GM12878 (cell line): ENCODE results near the gene FHOD3. TPM values are rescaled to one million over a fixed set of nuclear protein-coding genes. Genes with fewer than 3 reads are reported as not detected.

Source experiments
- ATAC-seq: fragments of 200-7000 bp; cut with Tn5 transposase; 3 replicates; pipeline ENCODE4 v1.9.1; 2020; ENCODE audit warnings: mild to moderate bottlenecking, moderate library complexity
- BruUV-seq: library from RNA; stranded (reverse); fragments of 400-500 nt; replicated peaks from 2 replicates; lab custom pipeline; 2021; lab: Mats Ljungman, UMichigan
- CTCF ChIA-PET: fragments of 300-600 bp; sonication (Branson Sonifier 250); formaldehyde crosslinking; extraction: SDS; loops from one replicate; lab custom pipeline; 2021; ENCODE audit warnings: inconsistent platforms; lab: Yijun Ruan, JAX
- POLR2A ChIA-PET: fragments of 350-600 bp; formaldehyde crosslinking; extraction: SDS; loops from one replicate; lab custom pipeline; 2021; ENCODE audit warnings: inconsistent platforms; lab: Charles Lee
- RAD21 ChIA-PET: fragments of 300-600 bp; sonication (Branson Sonifier 250); formaldehyde crosslinking; loops from one replicate; lab custom pipeline; 2023; ENCODE audit warnings: antibody characterized with exemption; ENCODE audit not compliant: unreplicated experiment; lab: Charles Lee
- SMC1A ChIA-PET: fragments of 300-600 bp; sonication (Branson Sonifier 250); formaldehyde crosslinking; loops from one replicate; lab custom pipeline; 2023; ENCODE audit not compliant: unreplicated experiment, uncharacterized antibody; lab: Charles Lee
- DNase-seq: peaks from one replicate; pipeline ENCODE4 v3.0.0-alpha.2; 2011; ENCODE audit warnings: low read depth, low spot score
- FAIRE-seq: peaks from 3 replicates; lab custom pipeline; 2011; peaks lifted over from hg19 to GRCh38; lab: Jason Lieb, UNC
- H2AFZ ChIP-seq: 2 replicates; pipeline ENCODE4 v1.6.0; 2011; ENCODE audit warnings: low read depth, low read length, control low read depth; ENCODE audit not compliant: control insufficient read depth
- H3K27ac ChIP-seq: 2 replicates; pipeline ENCODE4 v1.5.1; 2011; ENCODE audit warnings: control low read depth; ENCODE audit not compliant: control insufficient read depth, insufficient read depth
- H3K27me3 ChIP-seq, 2 experiments: replicated peaks in 1 of 2; 2 replicates each; pipeline versions ENCODE4 v1.6.0 to v1.6.1; 2011; ENCODE audit warnings: low read length in 1 of 2; ENCODE audit not compliant: control insufficient read depth in 2 of 2, insufficient read depth in 2 of 2
- H3K36me3 ChIP-seq, 2 experiments: 2 replicates each; pipeline ENCODE4 v1.5.1; 2011; ENCODE audit warnings: low read length in 1 of 2; ENCODE audit not compliant: control insufficient read depth in 2 of 2, insufficient read depth in 2 of 2
- H3K4me1 ChIP-seq: 2 replicates; pipeline ENCODE4 v1.6.1; 2011; ENCODE audit warnings: mild to moderate bottlenecking, low read length, moderate library complexity, mixed read lengths; ENCODE audit not compliant: control insufficient read depth, insufficient read depth
- H3K4me2 ChIP-seq: 2 replicates; pipeline ENCODE4 v1.6.0; 2011; ENCODE audit warnings: control low read depth; ENCODE audit not compliant: control insufficient read depth, insufficient read depth
- H3K4me3 ChIP-seq: fragments of 200-600 bp; sonication (generic); 2 replicates; pipeline ENCODE4 v1.5.1; 2016
- H3K79me2 ChIP-seq: 2 replicates; pipeline ENCODE4 v1.6.0; 2011; ENCODE audit warnings: low read length; ENCODE audit not compliant: control insufficient read depth, insufficient read depth
- H3K9ac ChIP-seq: 2 replicates; pipeline ENCODE4 v1.8.0; 2011; ENCODE audit warnings: low read length, control low read depth, mixed read lengths; ENCODE audit not compliant: control insufficient read depth, insufficient read depth
- H3K9me3 ChIP-seq: replicated peaks from 3 replicates; pipeline ENCODE4 v1.5.1; 2011; ENCODE audit warnings: mild to moderate bottlenecking, low read length; ENCODE audit not compliant: control insufficient read depth, insufficient read depth
- H4K20me1 ChIP-seq: 2 replicates; pipeline ENCODE4 v1.6.0; 2011; ENCODE audit not compliant: control insufficient read depth, insufficient read depth
- BCL3 ChIP-seq: IDR thresholded peaks from 2 replicates; pipeline ENCODE4 v1.6.1; 2011; ENCODE audit warnings: borderline replicate concordance, low read depth, mild to moderate bottlenecking, moderate library complexity, low read length; ENCODE audit not compliant: insufficient read depth, poor library complexity, severe bottlenecking
- BHLHE40 ChIP-seq, 2 experiments: fragments of 450-650 bp in 1 of 2; IDR thresholded peaks; 2 replicates each; pipeline ENCODE4 v1.6.1; 2011 to 2017; ENCODE audit warnings: low read depth in 2 of 2, borderline replicate concordance in 1 of 2, improper control_type of control experiment in 1 of 2, low read length in 1 of 2, mild to moderate bottlenecking in 1 of 2
- CEBPB ChIP-seq, 2 experiments: fragments of 150-350 bp in 1 of 2; IDR thresholded peaks; 2 replicates each; pipeline ENCODE4 v1.6.1; 2012 to 2014; ENCODE audit warnings: low read depth in 2 of 2, low read length in 2 of 2, borderline replicate concordance in 1 of 2, inconsistent platforms in 1 of 2
- CHD1 ChIP-seq: IDR thresholded peaks from 2 replicates; pipeline ENCODE4 v1.6.1; 2012; ENCODE audit warnings: low read depth, low read length, improper control_type of control experiment
- SP1 ChIP-seq: IDR thresholded peaks from one replicate; pipeline ENCODE4 v1.6.1; 2011; ENCODE audit warnings: low read depth, low read length
- SUZ12 ChIP-seq: fragments of 200-600 bp; sonication (generic); IDR thresholded peaks from one replicate; pipeline ENCODE4 v1.6.1; 2018; ENCODE audit warnings: antibody characterized with exemption, mild to moderate bottlenecking; ENCODE audit not compliant: unreplicated experiment
- ZNF687 ChIP-seq: fragments of 450-650 bp; IDR thresholded peaks from 2 replicates; pipeline ENCODE4 v1.6.1; 2017; ENCODE audit warnings: mild to moderate bottlenecking, moderate library complexity
- WGBS: methylation state at CpG from one replicate; pipeline ENCODE4 v1.1.6; 2016; ENCODE audit warnings: low lambda C conversion rate; ENCODE audit not compliant: insufficient replicate concordance, insufficient coverage; ENCODE audit errors: missing lambda C conversion rate; 5-methylcytosine and 5-hydroxymethylcytosine counted together
- in situ Hi-C: fragments of 300-500 bp; cut with MboI; formaldehyde crosslinking; loops from 9 replicates; pipeline ENCODE4 v1.14.3; 2018; ENCODE audit warnings: mixed read lengths
- intact Hi-C: fragments of 100-400 bp; cut with micrococcal nuclease; formaldehyde crosslinking; loops from one replicate; pipeline ENCODE4 v1.14.2; 2022; ENCODE audit not compliant: unreplicated experiment
- polyA plus RNA-seq, 11 experiments: library from polyadenylated mRNA; depleted of rRNA in 4 of 11; unstranded in 6 of 11; stranded (reverse) in 5 of 11; fragments of >200 nt; fragmentation: Nextera tagmentation in 4 of 11; fragmentation: Illumina TruSeq in 1 of 11; extraction: Ambion mirVana in 4 of 11; extraction: Trizol in 1 of 11; gene quantifications; 1 replicate in 1 of 11; 2 replicates in 10 of 11; pipeline versions ENCODE4 v1.2.1 to v1.2.3, GENCODE V29; 2011 to 2016; ENCODE audit warnings: inconsistent platforms in 2 of 11, missing spikeins in 2 of 11, low read depth in 1 of 11
- total RNA-seq, 4 experiments: library from RNA; depleted of rRNA in 3 of 4; stranded (reverse); fragments of >200 nt in 3 of 4; fragmentation: Illumina TruSeq in 1 of 4; extraction: Trizol in 1 of 4; gene quantifications; 2 replicates each; pipeline versions ENCODE4 v1.2.1 to v1.2.3, GENCODE V29; 2013 to 2021

FHOD3 gene
- total and polyA plus RNA-seq, 10 of the 15 experiments (the other 5 are each of a cell fraction or from before 2014, with no cell fraction given), result 0.77 to 26.7 (median 10.4) TPM

DNA sequence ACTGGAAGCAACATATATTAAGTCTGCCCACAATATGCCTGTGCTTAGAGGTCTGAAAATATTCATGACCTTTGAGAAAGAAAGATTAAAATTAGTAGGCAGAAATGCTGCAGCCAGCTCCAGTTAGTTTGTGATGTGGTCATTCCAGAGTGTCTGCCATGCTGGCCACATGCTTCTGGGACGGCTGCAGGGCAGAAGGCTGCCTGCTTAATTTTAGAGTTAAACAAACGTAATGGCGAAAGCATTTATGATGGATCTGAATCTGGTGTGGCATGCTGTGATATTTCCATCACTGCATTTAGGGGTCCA, 95.4 kb downstream of the FHOD3 start:
- Histone ChIP-seq H3K27me3 (no peaks in the 10 kb centered on the region), H3K9me3 (no peaks in the 10 kb centered on the region; the same call in 2 of the 3 replicates)
- FAIRE-seq, result no peak
- no TSS peak for BruUV-seq
- in situ Hi-C loops, result no loop called here
- TF ChIP-seq CHD1 (no peak), CEBPB (IDR thresholded peaks at IDR 0.05; ENCODE audit: borderline replicate concordance in 1 of 2, low read depth in 2 of 2, low read length in 2 of 2) (no peak), ZNF687 (no peak), SUZ12 (no peak), BCL3 (no peak), SP1 (no peak), BHLHE40 (IDR thresholded peaks at IDR 0.05; ENCODE audit: borderline replicate concordance in 1 of 2, low read depth in 2 of 2, low read length in 1 of 2) (no peak)
- TF ChIP-seq, all 136 proteins: peak for 0
- intact Hi-C loops, result loop anchor here (10.0 kb wide), 1 partner anchor 62 kb away; no protein-coding TSS in a partner anchor
- H3K9ac ChIP-seq, result no peak overlapping the region
- WGBS, result 29% methylated on average over 3 of the region's 3 CpGs
- H3K36me3 ChIP-seq, result no peaks in the 10 kb centered on the region
- ChIA-PET RAD21 (interaction anchor here (1.2 to 2.0 kb wide), 3 partner anchors 10 to 25 kb away, joined by 4 to 5 read pairs (median 5); no protein-coding TSS in a partner anchor), POLR2A (interaction anchor here (1.5 kb wide), 1 partner anchor 13 kb away, joined by 5 read pairs; no protein-coding TSS in a partner anchor), SMC1A (interaction anchor here (1.0 to 50.9 kb wide), 5 partner anchors 5 to 93 kb away, joined by 3 to 1180 read pairs (median 4); no protein-coding TSS in a partner anchor), CTCF (interaction anchor here (1.0 to 2.8 kb wide), 3 partner anchors 10 to 109 kb away, joined by 3 to 14 read pairs (median 4); no protein-coding TSS in a partner anchor)
- no peak overlapping the region for H3K4me3 ChIP-seq
- H2AFZ ChIP-seq, result no peak overlapping the region
- H3K79me2 ChIP-seq, result no peaks in the 10 kb centered on the region; the same call in 1 of the 2 replicates
- no peaks in the 10 kb centered on the region for H3K4me1 ChIP-seq
- ATAC-seq (no peak), DNase-seq (no peak)
- no peaks in the 10 kb centered on the region for H4K20me1 ChIP-seq
- no peak overlapping the region for H3K4me2 ChIP-seq
- no peak overlapping the region for H3K27ac ChIP-seq
